ENCODE data around the gene EIF3L.
A peak's percentile ranks its signal among the peaks of the same experiment; 100 is the strongest.

EIF3L gene

DNA sequence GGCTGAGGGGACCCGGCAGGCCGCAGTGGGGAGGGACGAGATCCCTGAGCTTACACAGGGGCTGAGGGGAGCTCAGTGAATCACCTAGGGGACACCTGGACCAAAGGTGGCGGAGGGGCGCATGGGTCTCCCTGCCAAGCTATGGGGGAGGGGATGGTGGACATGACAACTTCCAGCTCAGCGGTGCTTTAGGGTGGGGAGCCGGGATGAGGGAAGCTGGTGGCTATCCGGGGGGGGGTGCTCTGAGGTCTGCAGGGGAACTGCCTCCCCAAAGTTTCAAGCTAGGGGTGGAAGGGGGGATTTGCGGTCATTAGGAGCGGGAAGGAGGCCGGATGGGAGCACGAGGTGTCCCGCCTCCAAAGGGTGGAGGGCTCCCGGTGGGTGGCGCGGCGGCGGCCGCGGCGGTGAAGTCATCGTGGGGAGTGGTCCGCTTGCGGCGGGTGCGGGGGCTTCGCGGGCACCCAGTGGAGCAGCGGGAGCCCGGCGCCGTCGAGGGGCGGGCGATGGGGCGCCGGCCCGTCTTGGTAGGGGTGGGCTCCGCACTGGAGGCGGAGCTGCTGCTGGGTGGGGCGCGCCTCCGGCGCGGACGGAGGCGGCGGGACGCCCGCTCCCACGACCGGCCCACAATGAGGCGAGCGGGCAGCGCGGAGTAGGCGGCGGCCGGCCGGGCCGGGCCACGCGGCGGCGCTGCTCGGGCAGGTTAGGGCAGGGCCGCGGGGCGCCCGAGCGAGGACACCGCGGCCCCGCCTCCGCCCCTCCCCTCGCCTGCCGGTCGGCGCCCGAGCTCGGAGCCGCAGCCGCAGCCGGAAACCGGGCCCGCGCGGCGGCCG, 56.5 kb downstream of the EIF3L start, which contains the start of gene MICALL1:
MICALL1 (plus strand) TSS at position 764 of the 830 bp plus-strand sequence. CDS start 126 bp downstream, outside the sequence.
- ATAC-seq, result peak; percentile 83
- DNase-seq, result peak; percentile 79

GRCh38 chr22:37906364-37907008, 57.3 kb downstream of the EIF3L start:
- peak; percentile 49 for DNase-seq
- ATAC-seq, result peak; percentile 26

GRCh38 chr22:37907036-37907954, 58.1 kb downstream of the EIF3L start:
- ATAC-seq (no peak), DNase-seq (no peak)

GRCh38 chr22:37909766-37910165, 60.5 kb downstream of the EIF3L start:
- ATAC-seq (no peak), DNase-seq (no peak)

GRCh38 chr22:37910890-37911672, 61.9 kb downstream of the EIF3L start:
- ATAC-seq, result no peak

GRCh38 chr22:37911697-37912096, 62.5 kb downstream of the EIF3L start:
- ATAC-seq, result no peak
- DNase-seq, result no peak

More at GRCh38 chr22:37910890-37911672, 61.9 kb downstream of the EIF3L start:
- DNase-seq, result no peak

GRCh38 chr22:37912171-37912570, 63.0 kb downstream of the EIF3L start:
- no peak for DNase-seq
- ATAC-seq, result no peak

GRCh38 chr22:37913233-37913721, 64.1 kb downstream of the EIF3L start:
- ATAC-seq, result peak; percentile 34
- DNase-seq, result no peak

- no peak for ATAC-seq
Observed at GRCh38 chr22:37916311-37916710, 67.1 kb downstream of the EIF3L start.

GRCh38 chr22:37917874-37918548, 68.8 kb downstream of the EIF3L start:
- DNase-seq (no peak), ATAC-seq (no peak)

More at GRCh38 chr22:37916311-37916710, 67.1 kb downstream of the EIF3L start:
- no peak for DNase-seq

- DNase-seq (no peak), ATAC-seq (no peak)
Observed at GRCh38 chr22:37918580-37919270, 69.5 kb downstream of the EIF3L start.

DNA sequence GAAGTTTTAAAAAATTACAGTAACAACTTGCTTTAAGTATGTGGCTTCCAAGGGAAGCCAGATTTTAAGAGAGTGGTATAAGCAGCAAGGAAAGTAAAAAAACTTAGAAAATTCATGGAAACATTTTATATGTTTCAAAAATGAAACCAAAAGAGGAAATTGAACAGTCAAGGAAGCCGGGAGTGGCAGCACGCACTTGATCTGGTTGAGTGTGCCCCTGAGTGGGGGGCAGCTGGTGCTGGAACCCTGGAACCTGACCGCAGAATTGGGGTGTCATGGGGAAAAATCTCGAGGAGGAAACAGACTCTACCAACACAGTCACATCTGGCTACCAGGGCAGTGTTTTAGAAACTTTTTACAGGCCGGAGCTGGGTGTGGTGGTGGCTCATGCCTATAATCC, 70.9 kb downstream of the EIF3L start:
- DNase-seq, result no peak
- ATAC-seq, result no peak

DNA sequence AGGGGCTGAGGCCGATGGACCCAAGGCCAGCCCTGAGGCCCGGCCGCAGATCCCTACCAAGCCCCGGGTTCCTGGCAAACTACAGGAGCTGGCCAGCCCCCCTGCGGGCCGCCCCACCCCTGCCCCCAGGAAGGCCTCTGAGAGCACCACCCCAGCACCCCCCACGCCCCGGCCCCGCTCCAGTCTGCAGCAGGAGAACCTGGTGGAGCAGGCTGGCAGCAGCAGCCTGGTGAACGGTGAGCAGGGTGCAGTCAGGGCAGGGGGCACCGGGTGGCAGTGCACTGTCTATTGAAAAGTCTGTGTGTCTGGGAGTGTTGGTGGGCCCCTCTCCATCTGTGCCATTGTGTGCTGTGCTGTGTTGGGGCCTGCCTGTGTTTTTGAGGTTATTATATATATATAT, 73.0 kb downstream of the EIF3L start:
- ATAC-seq, result no peak

DNA sequence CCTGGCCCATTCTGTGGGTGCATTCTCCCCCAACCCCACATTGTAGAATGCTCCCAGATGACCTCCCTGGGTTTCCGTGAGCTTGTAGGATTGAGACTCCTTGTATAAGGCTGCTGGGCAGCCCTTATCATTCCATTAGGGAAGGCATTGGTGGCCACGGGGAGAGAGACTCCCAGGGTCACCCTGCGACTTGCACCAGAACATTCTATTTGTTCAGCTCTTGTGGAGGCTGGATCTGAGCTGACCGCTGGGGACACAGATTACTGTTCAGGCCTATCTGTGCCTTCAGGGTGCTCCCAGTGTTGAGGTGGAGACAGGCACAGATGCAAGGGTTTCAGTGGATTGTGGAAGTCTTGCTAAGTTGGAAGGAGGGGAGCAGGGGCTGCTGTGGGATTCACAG, 74.7 kb downstream of the EIF3L start:
- no peak for ATAC-seq
- DNase-seq, result no peak

More for the DNA sequence above, 73.0 kb downstream of the EIF3L start:
- DNase-seq, result no peak

- ATAC-seq (no peak), DNase-seq (no peak)
Observed at GRCh38 chr22:37924386-37925065, 75.3 kb downstream of the EIF3L start.

DNA sequence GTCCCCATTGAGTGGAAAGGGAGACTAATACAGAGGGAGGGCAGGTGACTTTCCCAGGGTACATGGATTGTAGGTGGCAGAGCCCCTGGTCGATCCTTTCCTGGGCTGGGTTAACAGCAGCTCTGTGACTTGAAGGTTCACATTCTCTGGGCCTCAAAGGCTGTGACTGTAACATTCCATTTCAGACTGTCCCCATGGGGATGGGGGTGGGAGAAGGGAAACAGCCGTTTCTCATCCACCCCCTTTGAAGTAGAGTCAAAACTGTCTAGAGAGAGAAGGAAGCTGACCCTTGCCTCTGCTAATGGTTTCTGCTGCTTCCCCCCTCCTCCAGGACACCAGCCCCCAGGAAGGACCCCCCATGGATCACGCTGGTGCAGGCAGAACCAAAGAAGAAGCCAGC, 76.1 kb downstream of the EIF3L start:
- ATAC-seq, result no peak
- no peak for DNase-seq

DNA sequence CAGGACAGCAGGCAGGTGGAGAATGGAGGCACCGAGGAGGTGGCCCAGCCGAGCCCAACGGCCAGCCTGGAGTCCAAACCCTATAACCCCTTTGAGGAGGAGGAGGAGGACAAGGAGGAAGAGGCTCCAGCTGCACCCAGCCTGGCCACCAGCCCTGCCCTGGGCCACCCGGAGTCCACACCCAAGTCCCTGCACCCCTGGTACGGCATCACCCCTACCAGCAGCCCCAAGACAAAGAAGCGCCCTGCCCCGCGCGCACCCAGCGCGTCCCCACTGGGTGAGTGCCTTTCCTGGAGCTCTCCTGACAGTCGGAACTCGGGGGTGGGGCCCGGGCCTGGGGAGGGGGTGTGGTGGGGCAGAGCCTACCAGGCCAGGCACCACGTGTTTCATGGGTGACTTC, 76.5 kb downstream of the EIF3L start:
- ATAC-seq, result no peak
- no peak for DNase-seq

DNA sequence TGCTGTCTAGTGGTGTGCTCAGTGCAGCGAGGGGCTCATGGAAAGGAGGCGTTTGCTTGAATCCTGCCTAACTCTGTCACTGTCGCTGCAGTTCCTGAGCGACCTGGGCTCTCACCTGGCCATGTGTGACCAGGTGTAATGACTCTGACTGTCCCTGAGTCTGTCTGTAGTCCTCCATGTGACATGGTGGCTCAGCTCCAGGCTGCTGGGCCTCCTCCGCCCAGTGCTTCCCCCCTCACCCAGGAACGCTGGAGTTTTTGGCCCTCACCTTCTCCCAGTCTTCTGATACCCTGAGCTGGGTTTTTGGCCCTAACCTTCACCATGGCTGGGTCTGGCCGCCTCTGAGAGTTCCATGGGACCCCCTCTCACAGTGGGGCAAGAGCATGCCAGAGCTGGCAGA, 77.1 kb downstream of the EIF3L start:
- no peak for ATAC-seq
- no peak for DNase-seq

All from stimulated activated naive CD8-positive, alpha-beta T cell treated with anti-CD3 and anti-CD28 coated beads, Interleukin-15, Interleukin-2, amounts not matched to agents 100 U/mL and 50 U/mL, for 24 hours (primary cell).